Endothelial cell of umbilical vein (primary cell): Measurements from ENCODE around the gene ARHGEF26.

Source experiments
- CTCF ChIP-seq, 2 donors: IDR thresholded peaks; 1 replicate in 1 of 2; 2 replicates in 1 of 2; pipeline ENCODE4 v1.5.1; 2011; ENCODE audit warnings: low read length in 2 of 2, mild to moderate bottlenecking in 2 of 2, moderate library complexity in 2 of 2, control low read depth in 1 of 2, inconsistent platforms in 1 of 2, low read depth in 1 of 2; ENCODE audit not compliant: insufficient read depth in 1 of 2; ENCODE audit errors: extremely low read depth in 1 of 2
- POLR2A ChIP-seq: IDR thresholded peaks from 2 replicates; pipeline ENCODE4 v1.6.1; 2012; ENCODE audit warnings: low read depth, mild to moderate bottlenecking, control low read depth, low read length
- POLR2AphosphoS5 ChIP-seq: IDR thresholded peaks from 2 replicates; pipeline ENCODE4 v1.6.1; 2012; ENCODE audit warnings: low read depth, mild to moderate bottlenecking, control low read depth, low read length, moderate library complexity; ENCODE audit not compliant: insufficient read depth

- TF ChIP-seq POLR2AphosphoS5 (no peak), CTCF (IDR thresholded peaks at IDR 0.05; ENCODE audit: extremely low read depth in 1 of 2, insufficient read depth in 1 of 2, low read depth in 1 of 2, low read length in 2 of 2) (no peak), POLR2A (no peak)
These were observed 96.5 kb downstream of the ARHGEF26 start for GRCh38 chr3:154217671-154218070.
